Panc1 (cell line): Measurements from ENCODE around the gene RAB22A. TPM values are rescaled to one million over a fixed set of nuclear protein-coding genes. Genes with fewer than 3 reads are reported as not detected.
"Not testable (repeated sequence)": the region's sequence is repeated elsewhere in the genome, so short reads cannot be mapped to it uniquely, and the experiment has no call there.

Experiments
- ATAC-seq: fragments of 200-7000 bp; cut with Tn5 transposase; 2 replicates; pipeline ENCODE4 v1.9.1; 2020; ENCODE audit warnings: mild to moderate bottlenecking, moderate library complexity
- BruUV-seq: library from RNA; stranded (reverse); fragments of 400-500 nt; replicated peaks from 2 replicates; lab custom pipeline; 2021; lab: Mats Ljungman, UMichigan
- CTCF ChIA-PET: fragments of 300-600 bp; sonication (Branson Sonifier 250); formaldehyde crosslinking; loops from one replicate; lab custom pipeline; 2022; ENCODE audit warnings: antibody characterized with exemption; lab: Charles Lee
- POLR2A ChIA-PET: fragments of 300-600 bp; sonication (Branson Sonifier 250); formaldehyde crosslinking; loops from one replicate; lab custom pipeline; 2022; ENCODE audit warnings: antibody characterized with exemption; lab: Charles Lee
- DNase-seq: peaks from one replicate; pipeline ENCODE4 v3.0.0-alpha.2; 2010; ENCODE audit warnings: low read depth, low spot score
- H3K27ac ChIP-seq: 2 replicates; pipeline ENCODE4 v1.5.1; 2011; ENCODE audit warnings: mild to moderate bottlenecking, low read length, inconsistent platforms
- H3K27me3 ChIP-seq: fragments of 200-500 bp; sonication (Bioruptor generic); 2 replicates; pipeline ENCODE4 v1.6.0; 2014; ENCODE audit warnings: low read length, inconsistent platforms; ENCODE audit not compliant: control insufficient read depth, insufficient read depth
- H3K36me3 ChIP-seq: fragments of 200-500 bp; sonication (Bioruptor generic); 2 replicates; pipeline ENCODE4 v1.5.1; 2014; ENCODE audit warnings: inconsistent platforms, mild to moderate bottlenecking, low read length, moderate library complexity; ENCODE audit not compliant: control insufficient read depth, insufficient read depth
- H3K4me1 ChIP-seq: 2 replicates; pipeline ENCODE4 v1.5.1; 2011; ENCODE audit warnings: inconsistent platforms, mild to moderate bottlenecking, low read length, moderate library complexity; ENCODE audit not compliant: control insufficient read depth, insufficient read depth
- H3K4me3 ChIP-seq, 2 experiments: 2 replicates each; pipeline ENCODE4 v1.5.1; 2011 to 2012; ENCODE audit warnings: low read depth in 2 of 2, low read length in 2 of 2, mild to moderate bottlenecking in 2 of 2, inconsistent platforms in 1 of 2, moderate library complexity in 1 of 2
- H3K9me3 ChIP-seq: fragments of 200-500 bp; sonication (Bioruptor generic); 2 replicates; pipeline ENCODE4 v1.5.1; 2014; ENCODE audit warnings: low read depth, mild to moderate bottlenecking, inconsistent platforms, low read length, moderate library complexity; ENCODE audit not compliant: control insufficient read depth, insufficient read depth
- POLR2AphosphoS5 ChIP-seq: IDR thresholded peaks from 2 replicates; pipeline ENCODE4 v1.6.1; 2012; ENCODE audit warnings: mild to moderate bottlenecking, low read depth, low read length, moderate library complexity
- SIN3A ChIP-seq: IDR thresholded peaks from 2 replicates; pipeline ENCODE4 v1.6.1; 2012; ENCODE audit warnings: low read depth, mild to moderate bottlenecking, low read length, moderate library complexity, borderline replicate concordance; ENCODE audit not compliant: insufficient read depth
- TCF7L2 ChIP-seq: IDR thresholded peaks from 2 replicates; pipeline ENCODE4 v1.6.1; 2011; ENCODE audit warnings: mild to moderate bottlenecking, low read depth, low read length, inconsistent platforms
- in situ Hi-C: cut with HindIII; loops from 2 replicates; pipeline ENCODE4 v1.10.0; 2016; ENCODE audit warnings: low sequenced_read_pairs, low pct_unique_long_range_greater_than_20kb
- intact Hi-C: fragments of 100-400 bp; cut with micrococcal nuclease; formaldehyde crosslinking; loops from one replicate; pipeline ENCODE4 v1.10.0; 2022; ENCODE audit not compliant: unreplicated experiment
- total RNA-seq: library from RNA; stranded (reverse); gene quantifications from one replicate; pipeline ENCODE4 v1.2.1, GENCODE V29; 2021; ENCODE audit not compliant: unreplicated experiment
- TF ChIP-seq, protein P1 (sequence below), 2 experiments: IDR thresholded peaks; 2 replicates each; pipeline ENCODE4 v1.6.1; 2011 to 2012; ENCODE audit warnings: low read depth in 2 of 2, control low read depth in 1 of 2, low read length in 1 of 2, mild to moderate bottlenecking in 1 of 2, moderate library complexity in 1 of 2; ENCODE audit not compliant: insufficient read depth in 1 of 2
- TF ChIP-seq, protein P2 (sequence below): fragments of 450-650 bp; IDR thresholded peaks from 2 replicates; pipeline ENCODE4 v1.5.1; 2017; ENCODE audit warnings: mild to moderate bottlenecking

RAB22A gene
- total RNA-seq, 1 experiment from 2014 or later: 21.1 TPM

DNA sequence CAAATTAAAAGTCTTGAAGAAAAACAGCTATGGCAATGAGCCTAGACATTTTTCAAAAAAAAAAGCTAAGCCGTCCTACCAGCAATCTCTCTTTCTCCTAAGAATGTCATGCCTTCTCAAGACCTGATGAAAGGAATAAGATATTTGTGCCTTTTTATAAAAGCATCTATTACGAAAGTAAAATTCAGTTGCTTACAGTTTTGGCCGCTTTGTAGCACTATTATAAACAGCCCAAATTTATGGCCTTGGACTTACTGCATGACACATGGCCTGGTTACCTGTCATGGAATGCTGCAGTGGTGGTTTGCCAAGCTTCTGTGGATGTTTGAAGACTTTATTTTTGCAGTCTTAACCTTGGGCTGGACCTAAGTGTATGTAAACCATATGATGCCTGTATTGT lies 57.4 kb downstream of the RAB22A start:
- ATAC-seq (no peak), DNase-seq (no peak)
- peaks cover 5% of the 10 kb centered on the region; the same call in 1 of the 2 replicates for H3K36me3 ChIP-seq
- in situ Hi-C loops: no loop called here
- H3K4me3 ChIP-seq: no peak overlapping the region
- H3K4me1 ChIP-seq: no peaks in the 10 kb centered on the region
- no peaks in the 10 kb centered on the region for H3K27me3 ChIP-seq
- ChIA-PET CTCF (no interaction called here), POLR2A (no interaction called here)
- TF ChIP-seq POLR2AphosphoS5: no peak
- TF ChIP-seq, protein P1, sequence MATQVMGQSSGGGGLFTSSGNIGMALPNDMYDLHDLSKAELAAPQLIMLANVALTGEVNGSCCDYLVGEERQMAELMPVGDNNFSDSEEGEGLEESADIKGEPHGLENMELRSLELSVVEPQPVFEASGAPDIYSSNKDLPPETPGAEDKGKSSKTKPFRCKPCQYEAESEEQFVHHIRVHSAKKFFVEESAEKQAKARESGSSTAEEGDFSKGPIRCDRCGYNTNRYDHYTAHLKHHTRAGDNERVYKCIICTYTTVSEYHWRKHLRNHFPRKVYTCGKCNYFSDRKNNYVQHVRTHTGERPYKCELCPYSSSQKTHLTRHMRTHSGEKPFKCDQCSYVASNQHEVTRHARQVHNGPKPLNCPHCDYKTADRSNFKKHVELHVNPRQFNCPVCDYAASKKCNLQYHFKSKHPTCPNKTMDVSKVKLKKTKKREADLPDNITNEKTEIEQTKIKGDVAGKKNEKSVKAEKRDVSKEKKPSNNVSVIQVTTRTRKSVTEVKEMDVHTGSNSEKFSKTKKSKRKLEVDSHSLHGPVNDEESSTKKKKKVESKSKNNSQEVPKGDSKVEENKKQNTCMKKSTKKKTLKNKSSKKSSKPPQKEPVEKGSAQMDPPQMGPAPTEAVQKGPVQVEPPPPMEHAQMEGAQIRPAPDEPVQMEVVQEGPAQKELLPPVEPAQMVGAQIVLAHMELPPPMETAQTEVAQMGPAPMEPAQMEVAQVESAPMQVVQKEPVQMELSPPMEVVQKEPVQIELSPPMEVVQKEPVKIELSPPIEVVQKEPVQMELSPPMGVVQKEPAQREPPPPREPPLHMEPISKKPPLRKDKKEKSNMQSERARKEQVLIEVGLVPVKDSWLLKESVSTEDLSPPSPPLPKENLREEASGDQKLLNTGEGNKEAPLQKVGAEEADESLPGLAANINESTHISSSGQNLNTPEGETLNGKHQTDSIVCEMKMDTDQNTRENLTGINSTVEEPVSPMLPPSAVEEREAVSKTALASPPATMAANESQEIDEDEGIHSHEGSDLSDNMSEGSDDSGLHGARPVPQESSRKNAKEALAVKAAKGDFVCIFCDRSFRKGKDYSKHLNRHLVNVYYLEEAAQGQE (IDR thresholded peaks at IDR 0.05; ENCODE audit: insufficient read depth in 1 of 2, low read depth in 2 of 2, low read length in 1 of 2): no peak
- no peak for TF ChIP-seq TCF7L2
- TF ChIP-seq, protein P2, sequence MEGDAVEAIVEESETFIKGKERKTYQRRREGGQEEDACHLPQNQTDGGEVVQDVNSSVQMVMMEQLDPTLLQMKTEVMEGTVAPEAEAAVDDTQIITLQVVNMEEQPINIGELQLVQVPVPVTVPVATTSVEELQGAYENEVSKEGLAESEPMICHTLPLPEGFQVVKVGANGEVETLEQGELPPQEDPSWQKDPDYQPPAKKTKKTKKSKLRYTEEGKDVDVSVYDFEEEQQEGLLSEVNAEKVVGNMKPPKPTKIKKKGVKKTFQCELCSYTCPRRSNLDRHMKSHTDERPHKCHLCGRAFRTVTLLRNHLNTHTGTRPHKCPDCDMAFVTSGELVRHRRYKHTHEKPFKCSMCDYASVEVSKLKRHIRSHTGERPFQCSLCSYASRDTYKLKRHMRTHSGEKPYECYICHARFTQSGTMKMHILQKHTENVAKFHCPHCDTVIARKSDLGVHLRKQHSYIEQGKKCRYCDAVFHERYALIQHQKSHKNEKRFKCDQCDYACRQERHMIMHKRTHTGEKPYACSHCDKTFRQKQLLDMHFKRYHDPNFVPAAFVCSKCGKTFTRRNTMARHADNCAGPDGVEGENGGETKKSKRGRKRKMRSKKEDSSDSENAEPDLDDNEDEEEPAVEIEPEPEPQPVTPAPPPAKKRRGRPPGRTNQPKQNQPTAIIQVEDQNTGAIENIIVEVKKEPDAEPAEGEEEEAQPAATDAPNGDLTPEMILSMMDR: no peak
- no peak for TF ChIP-seq SIN3A
- no peak overlapping the region for H3K27ac ChIP-seq
- no peaks in the 10 kb centered on the region for H3K9me3 ChIP-seq
- BruUV-seq: no TSS peak
- intact Hi-C loops: no loop called here

DNA sequence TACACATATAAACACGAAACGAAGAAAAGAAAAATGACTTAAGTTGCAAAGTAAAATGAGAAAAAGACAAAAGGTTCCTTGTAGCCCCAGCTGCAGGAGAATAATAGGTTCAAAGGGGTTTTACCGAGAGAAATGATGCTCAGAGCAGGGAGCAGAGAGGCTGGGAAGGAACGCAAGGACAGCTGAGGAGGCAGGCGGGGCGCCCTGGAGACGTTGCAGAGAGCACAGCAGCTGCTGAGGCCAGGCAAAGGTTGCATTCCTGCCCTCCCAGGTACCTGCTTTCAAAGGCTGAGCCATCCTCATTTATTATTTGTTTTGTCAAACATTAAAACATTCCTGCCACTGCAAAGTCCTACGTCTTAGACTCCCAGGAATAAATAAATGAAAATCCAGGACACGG lies 63.3 kb downstream of the RAB22A start:
- H3K27me3 ChIP-seq: no peaks in the 10 kb centered on the region
- no peak overlapping the region for H3K4me3 ChIP-seq
- ChIA-PET POLR2A (no interaction called here), CTCF (interaction anchor here (0.6 kb wide), 1 partner anchor 84 kb away, joined by 3 read pairs; no protein-coding TSS in a partner anchor)
- DNase-seq: no peak
- H3K9me3 ChIP-seq: no peaks in the 10 kb centered on the region
- H3K4me1 ChIP-seq: no peaks in the 10 kb centered on the region
- no TSS peak for BruUV-seq
- no peak overlapping the region for H3K27ac ChIP-seq
- no peaks in the 10 kb centered on the region for H3K36me3 ChIP-seq
- intact Hi-C loops: no loop called here
- ATAC-seq: no peak
- in situ Hi-C loops: no loop called here
- TF ChIP-seq, protein P2: no peak
- TF ChIP-seq SIN3A (no peak), TCF7L2 (no peak), POLR2AphosphoS5 (no peak)
- TF ChIP-seq, protein P1 (IDR thresholded peaks at IDR 0.05; ENCODE audit: insufficient read depth in 1 of 2, low read depth in 2 of 2, low read length in 1 of 2): no peak

DNA sequence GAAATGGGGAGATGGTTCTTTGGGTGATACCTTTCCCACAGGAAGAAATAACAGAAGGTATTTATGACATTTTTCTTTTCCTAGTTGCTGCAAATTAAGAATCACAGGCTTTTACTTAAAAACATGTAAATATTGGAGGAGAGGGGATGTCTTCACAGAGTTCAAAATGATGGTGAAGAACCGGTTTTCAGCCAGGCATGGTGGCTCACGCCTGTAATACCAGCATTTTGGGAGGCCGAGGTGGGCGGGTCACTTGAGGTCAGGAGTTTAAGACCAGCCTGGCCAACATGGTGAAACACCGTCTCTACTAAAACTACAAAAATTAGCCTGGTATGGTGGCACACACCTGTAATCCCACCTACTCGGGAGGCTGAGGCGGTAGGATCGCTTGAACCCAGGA lies 63.8 kb downstream of the RAB22A start:
- H3K27ac ChIP-seq, H3K4me1 ChIP-seq, intact Hi-C loops, H3K9me3 ChIP-seq, in situ Hi-C loops, DNase-seq, POLR2A ChIA-PET, BruUV-seq, H3K27me3 ChIP-seq, H3K36me3 ChIP-seq, CTCF ChIA-PET, ATAC-seq, H3K4me3 ChIP-seq: not testable (repeated sequence)
